NCI-H1092 (cell line): ENCODE results near the gene MYO1D.
"Not testable (repeated sequence)": the region's sequence is repeated elsewhere in the genome, so short reads cannot be mapped to it uniquely, and the experiment has no call there.

Experiments used
- DNase-seq: peaks from one replicate; lab custom pipeline; 2025; lab: John Stamatoyannopoulos, UW

The MYO1D gene

GRCh38 chr17:32894245-32894644 lies 17.3 kb upstream of the MYO1D start:
- DNase-seq: no peak

DNA sequence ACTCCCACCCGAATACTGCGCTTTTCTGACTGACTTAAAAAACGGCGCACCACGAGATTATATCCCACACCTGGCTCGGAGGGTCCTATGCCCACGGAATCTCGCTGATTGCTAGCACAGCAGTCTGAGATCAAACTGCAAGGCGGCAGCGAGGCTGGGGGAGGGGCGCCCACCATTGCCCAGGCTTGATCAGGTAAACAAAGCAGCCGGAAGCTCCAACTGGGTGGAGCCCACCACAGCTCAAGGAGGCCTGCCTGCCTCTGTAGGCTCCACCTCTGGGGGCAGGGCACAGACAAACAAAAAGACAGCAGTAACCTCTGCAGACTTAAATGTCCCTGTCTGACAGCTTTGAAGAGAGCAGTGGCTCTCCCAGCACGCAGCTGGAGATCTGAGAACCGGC lies 10.5 kb upstream of the MYO1D start:
- not testable (repeated sequence) for DNase-seq

- DNase-seq: not testable (repeated sequence)
These were observed 10.0 kb upstream of the MYO1D start for GRCh38 chr17:32886951-32887350.

GRCh38 chr17:32882734-32883133 lies 5.8 kb upstream of the MYO1D start:
- no peak for DNase-seq

DNA sequence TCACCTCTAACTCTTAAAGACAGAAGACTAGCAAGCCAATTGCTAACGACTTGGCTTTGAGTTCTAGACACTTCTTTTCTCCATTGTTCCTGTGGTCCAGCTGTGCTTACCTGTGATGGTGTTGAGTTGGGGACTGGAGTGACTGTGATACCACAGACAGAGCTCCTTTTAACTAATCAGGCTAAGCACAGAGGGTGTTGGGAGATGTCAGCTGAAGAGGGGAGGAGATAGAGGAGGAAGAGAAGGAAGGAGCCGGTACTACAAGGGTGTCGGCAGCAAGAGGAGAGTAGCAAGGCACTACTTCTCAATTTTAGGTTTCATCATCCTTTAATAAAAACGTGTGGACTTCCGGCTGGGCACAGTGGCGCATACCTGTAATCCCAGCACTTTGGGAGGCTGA lies 5.1 kb upstream of the MYO1D start:
- no peak for DNase-seq

DNA sequence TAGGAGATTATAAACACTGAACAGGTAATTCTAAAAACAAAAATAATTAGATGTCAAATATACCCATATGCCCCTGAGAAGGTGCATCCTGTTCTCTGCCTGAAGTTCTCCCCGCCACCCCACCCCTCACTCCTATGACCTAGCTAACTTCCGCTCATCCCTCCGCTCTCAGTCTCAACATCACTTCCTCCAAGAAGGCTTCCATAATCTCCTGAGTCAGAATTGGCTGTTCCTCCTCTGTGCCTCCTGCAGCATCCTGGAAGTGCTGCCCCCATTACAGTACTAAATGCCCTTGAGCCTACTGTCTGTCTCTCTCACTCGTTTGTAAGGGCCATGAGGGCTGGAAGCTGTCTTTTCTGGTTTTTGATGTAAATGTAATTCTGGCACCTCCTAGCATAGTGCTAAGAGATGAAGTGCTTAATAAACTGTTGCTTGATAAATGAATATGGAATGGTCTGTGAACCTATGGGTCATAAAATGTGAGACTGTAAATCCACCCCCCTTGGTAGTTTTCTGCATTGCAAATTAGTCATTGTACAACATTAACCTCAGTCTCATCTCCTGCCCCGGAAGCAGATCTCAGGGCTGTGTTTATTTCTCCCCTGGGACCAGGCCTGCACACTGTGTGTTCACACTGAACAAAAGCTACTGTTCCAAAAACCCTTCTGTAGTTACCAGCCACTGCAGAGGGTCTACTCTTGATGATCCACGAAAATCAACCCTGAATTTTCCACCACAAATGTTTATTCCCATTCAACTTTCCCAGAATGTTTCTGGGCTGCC lies 3.9 kb upstream of the MYO1D start:
- DNase-seq: no peak

- DNase-seq: no peak
These were observed 2.2 kb upstream of the MYO1D start for GRCh38 chr17:32879134-32879533.

- DNase-seq: no peak
These were observed 1.3 kb upstream of the MYO1D start for GRCh38 chr17:32878211-32878610.

DNA sequence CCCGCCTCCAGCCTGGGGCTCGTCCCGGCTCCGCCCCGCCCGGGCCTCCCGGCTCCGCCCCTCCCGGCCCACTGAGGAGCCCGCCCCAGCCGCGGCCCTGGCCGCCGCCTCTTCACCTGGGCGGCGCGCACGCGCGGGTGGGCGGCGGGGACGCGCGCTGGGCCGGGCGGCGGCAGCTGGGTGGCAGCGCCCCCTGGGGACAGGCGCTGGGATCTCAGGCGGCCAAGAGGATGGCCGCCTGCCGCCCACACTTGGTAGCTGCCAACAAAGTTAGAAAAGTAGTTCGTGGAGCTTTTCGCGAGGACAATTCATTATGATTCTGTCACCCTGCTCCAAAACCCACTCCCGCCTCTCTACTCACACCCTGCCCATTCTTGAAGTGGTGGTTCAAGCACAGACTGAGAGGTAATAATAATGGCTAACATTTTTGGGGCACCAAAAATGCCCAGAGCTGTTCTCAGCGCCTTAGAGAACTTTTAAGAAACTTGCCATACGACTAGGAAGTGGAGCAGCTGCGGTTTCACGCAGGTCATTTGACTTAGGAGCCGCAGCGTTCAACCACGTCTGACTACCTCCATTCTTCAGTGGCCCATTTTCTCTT lies 340 bp upstream of the MYO1D start:
- DNase-seq: peak; percentile 85

DNA sequence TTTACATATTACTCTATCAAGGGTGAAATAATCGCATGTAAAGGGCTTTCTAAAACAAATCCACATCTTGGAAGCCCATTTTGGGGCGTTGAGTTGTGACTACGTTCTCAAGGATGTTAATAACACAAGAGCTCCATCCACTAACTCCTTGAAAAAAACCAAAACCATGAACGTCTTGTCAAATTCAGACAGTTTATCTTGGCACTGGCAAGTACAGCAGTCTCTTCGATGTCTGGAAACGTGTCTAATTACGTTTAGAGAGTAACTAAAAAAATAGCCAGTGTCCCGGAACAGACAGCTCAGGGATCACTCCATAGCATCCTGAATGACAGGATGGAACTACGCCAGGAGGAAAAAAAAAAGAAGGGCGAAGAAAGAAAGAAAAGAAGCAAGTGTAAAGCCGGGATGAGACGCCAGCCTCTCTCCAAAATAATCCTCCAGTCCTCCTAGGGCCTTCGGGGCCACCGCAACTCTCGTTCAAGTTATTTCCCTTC lies 954 bp downstream of the MYO1D start:
- no peak for DNase-seq

- no peak for DNase-seq
These were observed 1.6 kb downstream of the MYO1D start for GRCh38 chr17:32875230-32875917.

GRCh38 chr17:32873114-32873513 lies 3.8 kb downstream of the MYO1D start:
- no peak for DNase-seq

DNA sequence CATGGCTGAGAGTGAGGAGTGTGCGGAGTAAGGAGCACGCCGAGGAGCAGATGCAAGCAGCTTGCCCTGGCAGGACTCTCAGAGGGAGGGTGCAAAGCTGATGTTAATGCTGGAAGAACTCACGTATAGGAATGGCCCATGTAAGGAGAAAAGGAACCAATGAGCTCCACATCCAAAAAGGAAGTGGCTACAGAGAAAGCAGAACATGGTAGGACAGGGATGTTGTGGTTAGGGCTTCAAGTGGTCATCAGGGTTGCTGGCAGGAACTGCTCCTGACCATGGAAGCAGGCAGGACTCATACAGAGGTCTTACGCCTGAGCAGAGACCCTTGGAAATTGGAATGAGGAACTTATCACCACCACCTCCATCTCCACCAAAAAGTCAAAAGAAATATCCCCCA lies 5.2 kb downstream of the MYO1D start:
- no peak for DNase-seq

DNA sequence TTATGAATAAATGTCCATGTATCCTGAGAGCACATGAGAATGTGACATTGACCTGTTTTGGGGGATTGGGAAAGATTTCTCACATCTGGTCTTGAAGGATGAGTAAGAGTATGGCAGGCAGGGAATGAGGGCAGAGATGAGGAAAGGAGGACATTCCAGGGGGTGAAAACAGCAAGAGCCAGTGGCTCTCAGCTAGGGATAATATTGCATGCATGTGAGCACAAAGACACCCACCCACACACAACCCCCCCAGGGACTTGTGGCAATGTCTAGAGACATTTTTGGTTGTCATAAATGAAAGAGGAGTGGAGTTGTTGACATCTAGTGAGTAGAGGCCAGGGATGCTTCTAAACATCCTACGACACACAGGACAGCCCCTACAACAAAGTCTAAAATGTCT lies 6.0 kb downstream of the MYO1D start:
- DNase-seq: no peak

- no peak for DNase-seq
These were observed 6.8 kb downstream of the MYO1D start for GRCh38 chr17:32870027-32870670.

DNA sequence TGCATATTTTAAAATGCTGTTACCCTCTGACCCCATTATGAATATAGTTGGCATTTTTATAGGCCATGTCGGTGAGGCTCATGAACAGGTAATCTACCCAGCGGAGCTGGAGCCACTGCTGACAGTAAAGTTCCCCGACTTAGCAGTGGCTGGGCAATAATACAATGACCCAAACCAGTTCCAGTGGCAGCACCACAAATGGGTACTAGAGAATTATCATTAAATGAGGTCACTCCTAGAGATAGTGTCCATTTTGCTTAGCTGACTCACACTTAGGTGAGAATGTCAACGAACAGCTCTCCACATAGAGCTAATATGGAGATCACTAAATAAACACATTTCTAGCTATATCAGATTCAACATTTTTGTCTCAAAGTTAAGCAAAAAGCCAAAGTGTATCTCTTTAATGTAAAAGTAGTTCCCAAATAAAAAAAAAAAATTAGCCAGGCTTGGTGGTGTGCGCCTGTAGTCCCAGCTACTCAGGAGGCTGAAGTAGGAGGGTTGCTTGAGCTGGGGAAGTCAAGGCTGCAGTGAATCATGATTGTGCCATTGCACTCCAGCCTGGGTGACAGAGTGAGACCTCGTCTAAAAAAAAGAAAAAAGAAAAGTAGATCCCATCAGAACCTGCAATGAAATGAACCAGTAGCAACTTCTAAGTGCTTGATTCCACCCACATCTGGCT lies 7.4 kb downstream of the MYO1D start:
- DNase-seq: no peak

DNA sequence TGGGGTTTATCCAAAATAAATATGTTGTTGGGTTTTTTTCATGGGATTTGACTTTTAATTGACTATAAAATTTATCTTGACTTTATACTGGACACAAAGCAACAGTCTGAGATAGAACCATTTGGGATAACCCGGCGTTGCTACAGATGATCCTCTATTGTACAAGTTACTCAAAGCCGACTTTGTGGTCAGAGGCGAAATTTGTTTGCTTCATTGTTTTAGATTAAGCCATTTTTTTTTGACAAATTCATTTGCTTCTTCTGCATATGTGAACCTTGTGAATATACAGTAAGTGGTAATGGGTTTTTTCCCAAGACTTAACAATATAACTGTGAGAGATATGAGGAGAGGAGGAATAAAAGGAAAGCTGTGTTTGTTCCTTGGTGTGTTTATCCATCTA lies 11.8 kb downstream of the MYO1D start:
- no peak for DNase-seq

GRCh38 chr17:32863559-32863958 lies 13.4 kb downstream of the MYO1D start:
- no peak for DNase-seq

DNA sequence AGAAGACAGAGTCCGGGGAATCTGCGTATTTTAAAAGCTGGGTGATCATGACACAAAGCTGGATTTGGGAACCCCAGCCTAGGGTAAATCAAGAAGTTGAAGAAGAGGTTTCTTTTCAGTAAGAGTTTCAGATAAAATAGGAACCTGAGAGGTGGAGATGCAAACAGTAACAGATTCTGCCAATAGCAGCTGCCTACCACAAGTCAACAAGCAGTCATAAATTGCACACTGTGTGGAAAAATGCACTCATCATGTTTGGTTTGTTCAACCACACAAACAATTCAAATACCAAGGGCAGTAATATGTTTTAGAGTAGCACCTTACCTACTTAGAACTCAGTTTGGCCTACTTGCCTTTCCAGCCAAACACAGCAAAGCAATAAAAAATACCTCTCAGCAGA lies 14.0 kb downstream of the MYO1D start:
- no peak for DNase-seq

DNA sequence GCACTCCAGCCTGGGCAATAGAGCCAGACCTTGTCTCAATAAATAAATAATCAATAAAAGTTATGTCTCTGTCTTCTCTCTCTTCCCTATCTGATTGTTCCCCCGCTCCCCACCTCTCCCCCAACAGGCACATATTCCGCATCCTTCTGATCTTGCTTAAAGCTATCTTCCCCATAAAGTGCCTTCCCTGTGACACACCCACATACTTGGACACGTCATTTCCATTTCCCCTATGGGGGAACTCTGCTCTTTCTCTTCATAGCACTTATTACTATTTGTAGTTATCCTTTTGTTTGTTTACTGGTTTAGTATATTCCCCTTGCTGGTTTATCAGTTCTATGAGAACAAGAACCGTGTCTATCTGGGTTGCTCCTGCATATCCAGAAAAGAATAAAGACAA lies 14.9 kb downstream of the MYO1D start:
- DNase-seq: no peak

GRCh38 chr17:32859857-32860525 lies 16.9 kb downstream of the MYO1D start:
- DNase-seq: no peak
